Inferior parietal cortex (tissue), 1 donor: ENCODE measurements around the gene TSPAN4.
A peak's percentile ranks its signal among the peaks of the same experiment; 100 is the strongest.

ENCODE experiments used
- DNase-seq: peaks from one replicate; pipeline ENCODE4 v3.0.0-alpha.2; 2016; ENCODE audit errors: extremely low spot score

TSPAN4 gene

DNA sequence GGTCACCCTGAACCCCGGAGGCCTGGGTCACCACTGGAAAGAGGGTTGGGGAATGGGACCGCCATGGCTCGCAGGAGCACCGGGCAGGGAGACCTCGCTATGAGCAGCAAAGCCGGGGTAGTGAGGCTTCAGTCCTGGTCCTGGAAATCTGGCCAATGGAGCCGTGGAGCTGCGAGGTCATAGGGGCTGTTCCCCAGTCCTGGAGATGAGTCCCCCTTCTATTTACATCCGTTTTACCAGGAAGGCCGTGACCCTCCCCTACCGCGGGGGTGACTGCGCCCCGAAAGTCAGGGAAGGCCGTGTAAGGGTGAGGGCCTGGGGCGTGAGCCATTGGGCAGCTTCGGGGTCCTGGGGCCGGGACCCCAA is 38.1 kb upstream of the TSPAN4 start:
- no peak for DNase-seq

DNA sequence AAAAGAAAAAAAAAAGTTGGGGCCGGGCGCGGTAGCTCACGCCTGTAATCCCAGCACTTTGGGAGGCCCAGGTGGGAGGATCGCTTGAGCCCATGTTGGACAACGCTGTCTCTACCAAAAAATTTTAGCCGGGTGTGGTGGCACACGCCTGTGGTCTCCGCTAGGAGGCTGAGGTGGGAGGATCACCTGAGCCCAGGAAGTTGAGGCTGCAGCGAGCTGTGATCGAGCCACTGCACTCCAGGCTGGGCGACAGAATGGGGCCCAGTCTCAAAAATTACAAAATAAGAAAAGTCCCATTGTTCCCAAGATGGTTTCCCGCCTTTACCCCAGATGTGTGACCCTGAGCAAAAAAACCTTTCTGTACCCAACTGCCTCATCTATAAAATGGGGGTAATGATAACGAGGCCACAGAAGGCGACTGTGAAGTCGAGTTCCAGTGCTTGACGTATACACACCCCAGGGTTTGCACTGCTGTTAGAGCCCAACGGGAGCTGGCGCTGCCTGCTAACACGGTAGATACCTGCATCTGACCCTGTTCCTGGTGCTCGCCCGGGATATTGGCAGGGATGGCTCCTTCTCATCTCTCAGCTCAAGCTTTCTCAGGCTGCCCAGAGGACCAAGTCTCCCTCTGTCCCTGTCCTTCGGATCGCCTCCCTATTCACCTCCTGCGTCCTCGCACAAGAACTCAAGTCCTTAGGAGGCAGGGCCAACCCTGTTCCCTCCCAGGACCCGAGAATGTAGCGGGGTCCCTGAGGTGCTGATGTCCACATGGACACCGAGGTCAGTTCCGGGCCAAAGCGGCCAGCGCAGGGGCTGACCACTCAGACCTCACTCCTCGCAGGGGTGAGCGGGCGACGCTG is 34.0 kb upstream of the TSPAN4 start:
- no peak for DNase-seq

DNA sequence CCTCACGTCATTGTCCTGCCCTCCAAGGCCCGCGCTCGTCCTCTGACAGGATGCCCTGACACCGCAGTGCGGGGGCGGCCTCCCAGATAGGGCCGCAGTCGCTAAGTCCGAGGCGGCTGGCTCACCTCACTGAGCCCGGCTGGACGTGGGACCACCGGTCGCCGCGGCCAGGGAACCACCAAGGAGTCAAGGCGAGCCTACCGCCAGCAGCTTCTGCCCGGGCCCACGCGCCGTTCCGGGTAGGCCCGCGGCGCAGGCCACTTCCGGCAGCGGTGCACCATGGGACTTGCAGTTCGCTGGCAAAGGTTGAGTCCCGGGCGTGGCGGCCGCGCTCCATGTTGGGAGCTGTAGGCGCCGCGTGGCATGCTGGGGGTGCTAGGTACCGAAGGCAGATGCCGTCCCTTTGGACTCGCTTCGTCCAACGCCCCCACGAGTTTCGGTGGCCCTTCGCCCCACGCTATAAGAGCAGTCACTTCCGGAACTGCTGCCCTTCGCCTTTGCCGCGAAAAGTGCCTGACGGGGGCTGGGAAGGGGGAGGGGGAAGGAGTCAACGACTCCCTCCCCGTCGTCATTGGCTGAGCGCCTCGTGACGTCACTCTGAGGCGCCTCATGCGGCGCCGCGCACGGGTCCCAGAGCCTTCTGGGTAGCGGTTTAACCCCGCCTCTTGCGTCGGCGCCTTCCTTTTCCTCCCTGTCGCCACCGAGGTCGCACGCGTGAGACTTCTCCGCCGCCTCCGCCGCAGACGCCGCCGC is 33.2 kb upstream of the TSPAN4 start, which contains the start of gene RPLP2:
Gene RPLP2, plus strand, starts transcription at position 681 of the 753 bp plus-strand sequence. CDS start 268 bp downstream, outside the sequence.
- peak; percentile 98 for DNase-seq

DNA sequence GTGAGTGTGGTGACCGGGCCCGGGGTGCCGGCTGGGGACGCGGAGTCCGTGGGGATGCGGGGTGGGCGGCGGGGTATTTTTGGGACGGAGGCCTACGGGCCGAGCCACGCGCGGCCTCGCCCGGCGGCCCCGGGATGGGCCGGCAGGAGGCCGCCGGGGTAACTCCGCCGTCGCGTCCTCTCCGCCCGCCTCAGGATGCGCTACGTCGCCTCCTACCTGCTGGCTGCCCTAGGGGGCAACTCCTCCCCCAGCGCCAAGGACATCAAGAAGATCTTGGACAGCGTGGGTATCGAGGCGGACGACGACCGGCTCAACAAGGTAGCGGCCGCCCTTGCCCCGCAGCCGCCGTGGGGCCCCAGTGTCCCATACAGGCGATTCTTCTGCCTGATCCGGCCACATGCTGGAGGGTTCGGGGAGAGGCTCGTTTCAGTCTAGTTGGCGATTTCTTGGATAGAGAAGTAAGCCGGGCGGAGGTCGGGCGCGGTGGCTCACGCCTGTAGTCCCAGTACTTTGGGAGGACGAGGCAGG is 32.5 kb upstream of the TSPAN4 start:
- no peak for DNase-seq

DNA sequence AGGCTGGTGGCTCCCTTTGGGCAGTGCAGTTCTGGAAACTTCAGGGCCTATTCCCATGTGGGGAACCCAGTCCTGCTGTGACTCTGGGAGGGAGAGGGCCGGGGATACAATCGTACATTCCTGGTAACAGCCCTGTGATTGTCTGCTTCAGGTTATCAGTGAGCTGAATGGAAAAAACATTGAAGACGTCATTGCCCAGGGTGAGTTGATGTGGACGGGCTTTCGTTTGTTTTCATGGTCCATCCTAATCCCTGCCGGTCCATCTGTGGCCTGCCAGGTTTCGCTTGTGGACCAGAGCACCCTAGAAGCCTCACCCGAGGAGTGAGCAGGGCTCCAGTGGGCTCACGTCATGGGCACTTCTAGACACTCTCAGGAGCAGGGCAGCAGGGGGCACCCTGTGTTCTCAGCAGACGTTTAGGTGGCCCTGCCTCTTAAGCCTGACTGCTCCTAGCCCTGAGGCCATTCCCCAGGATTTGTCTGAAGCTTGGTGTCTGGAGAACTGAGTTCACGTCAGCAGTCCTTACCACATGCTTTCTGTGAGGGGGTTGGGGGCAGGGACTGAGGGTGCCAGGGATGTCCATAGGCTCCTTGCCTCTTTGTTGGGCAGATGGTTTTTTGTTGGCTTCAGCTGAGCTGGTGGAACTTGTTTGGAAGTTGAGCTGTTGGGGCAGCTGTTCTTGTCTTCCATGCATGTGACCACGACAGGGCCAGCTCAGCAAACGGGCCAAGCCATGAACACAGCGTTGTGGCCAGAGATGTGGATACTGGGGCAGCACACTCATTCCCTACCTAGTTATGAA is 31.0 kb upstream of the TSPAN4 start:
- no peak for DNase-seq

DNA sequence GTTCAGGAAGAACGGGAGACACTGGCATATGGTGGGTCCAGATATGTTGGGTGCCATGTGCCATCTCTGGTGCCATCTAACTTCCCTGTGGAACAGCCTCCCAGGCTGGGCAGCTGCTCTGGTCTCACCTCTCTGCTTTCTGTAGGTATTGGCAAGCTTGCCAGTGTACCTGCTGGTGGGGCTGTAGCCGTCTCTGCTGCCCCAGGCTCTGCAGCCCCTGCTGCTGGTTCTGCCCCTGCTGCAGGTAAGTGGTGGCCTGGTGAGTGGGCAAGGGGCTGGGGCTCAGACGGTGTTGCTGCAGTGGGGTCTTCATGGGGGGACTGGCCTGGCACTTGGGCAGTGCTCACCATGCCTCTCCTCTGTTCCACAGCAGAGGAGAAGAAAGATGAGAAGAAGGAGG is 30.3 kb upstream of the TSPAN4 start:
- DNase-seq, result no peak

DNA sequence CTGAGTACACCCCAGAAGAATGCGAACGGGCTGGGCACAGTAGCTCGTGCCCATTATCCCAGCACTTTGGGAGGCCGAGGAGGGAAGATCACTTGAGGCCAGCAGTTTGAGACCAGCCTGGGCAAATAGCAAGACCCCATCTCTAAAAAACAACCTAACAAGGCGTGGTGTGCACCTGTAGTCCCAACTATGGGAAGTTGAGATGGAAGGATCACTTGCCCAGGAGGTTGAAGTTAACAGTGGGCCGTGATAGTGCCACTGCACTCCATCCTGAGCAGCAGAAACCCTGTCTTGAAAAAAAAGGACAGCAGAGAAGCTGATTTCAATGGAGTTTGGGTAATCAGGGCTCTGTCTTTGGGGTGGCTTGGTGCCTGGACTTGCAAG is 29.6 kb upstream of the TSPAN4 start:
- DNase-seq, result no peak

DNA sequence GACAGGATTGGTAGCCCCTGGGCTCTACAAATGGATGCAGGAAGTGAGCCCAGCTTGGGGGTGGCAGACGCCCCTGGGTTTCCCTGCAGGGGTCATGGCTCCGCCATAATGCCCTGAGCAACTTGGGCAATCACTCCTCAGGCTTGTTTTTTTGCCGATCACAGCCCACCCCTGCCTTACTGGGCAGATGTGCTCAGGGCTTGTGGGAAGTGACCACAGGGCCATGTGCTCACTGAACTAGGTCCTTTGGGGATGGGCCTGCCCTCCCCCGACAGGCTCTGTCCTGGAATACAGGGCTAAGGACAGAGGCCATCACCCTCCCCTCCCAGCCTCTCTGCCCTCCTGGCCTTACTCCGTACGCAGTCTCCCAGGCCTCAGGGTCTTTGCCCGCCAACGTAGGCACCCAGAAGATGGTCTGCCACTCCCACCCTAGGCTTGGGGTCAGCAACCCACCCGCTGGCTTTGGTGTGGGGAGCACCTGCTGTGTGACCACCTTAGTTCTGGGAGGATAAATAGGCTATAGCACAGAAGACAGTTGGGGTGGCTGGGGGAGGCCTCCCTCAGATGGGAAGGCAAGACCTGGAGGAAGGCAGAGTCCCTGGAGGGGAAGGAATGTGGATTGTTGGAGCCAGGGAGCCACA is 29.1 kb upstream of the TSPAN4 start:
- DNase-seq, result no peak

DNA sequence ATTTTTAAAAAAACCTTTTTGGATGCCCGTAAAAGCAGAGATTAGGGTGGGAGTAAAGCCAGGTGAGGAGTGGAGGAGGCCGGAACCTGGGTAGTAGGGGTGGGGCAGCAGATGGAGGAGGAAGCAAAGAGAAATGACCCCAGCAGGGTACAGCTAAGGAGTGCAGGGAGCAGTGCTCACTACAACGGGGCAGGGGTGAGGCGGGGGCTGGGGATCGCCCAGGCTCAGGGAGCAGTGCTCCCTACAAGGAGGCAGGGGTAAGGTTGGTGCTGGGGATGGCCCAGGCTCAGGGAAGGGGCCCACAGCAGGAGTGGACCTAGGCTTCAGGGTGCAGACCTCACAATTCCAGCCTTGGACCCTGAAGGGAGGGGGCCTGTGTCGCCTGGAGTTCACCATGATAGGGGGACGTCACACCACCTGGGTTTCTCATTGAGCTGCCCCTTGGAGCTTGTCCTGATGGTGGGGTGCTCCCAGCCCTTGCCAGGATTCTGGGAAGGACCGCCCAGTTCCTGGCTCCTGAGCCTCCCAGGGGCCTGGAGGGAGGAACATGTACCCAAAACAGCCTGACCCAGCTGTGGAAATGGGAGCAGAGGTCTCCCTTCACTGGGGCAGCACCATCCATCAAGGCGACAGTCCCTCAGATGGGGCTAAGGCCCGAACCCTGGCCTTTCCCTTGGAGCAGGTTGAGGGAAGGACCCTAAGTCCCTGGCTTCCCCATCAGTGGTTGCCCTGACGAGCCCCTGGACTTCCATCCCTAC is 26.8 kb upstream of the TSPAN4 start:
- no peak for DNase-seq

DNA sequence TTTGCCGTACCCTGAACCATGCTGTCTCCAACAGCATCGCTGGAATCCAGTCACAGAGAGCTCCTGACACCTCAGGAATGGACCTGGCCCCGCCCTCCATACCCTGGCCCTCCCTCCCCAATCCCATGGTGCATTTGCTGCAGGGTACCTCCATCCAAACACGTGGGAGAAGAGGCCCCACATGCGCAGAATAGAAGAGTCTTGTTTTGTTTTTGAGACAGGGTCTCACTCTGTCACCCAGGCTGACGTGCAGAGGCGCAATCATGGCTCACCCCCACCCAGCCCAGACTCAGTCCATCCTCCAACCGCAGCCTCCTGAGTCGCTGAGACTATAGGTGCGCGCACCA is 26.2 kb upstream of the TSPAN4 start:
- DNase-seq, result no peak

DNA sequence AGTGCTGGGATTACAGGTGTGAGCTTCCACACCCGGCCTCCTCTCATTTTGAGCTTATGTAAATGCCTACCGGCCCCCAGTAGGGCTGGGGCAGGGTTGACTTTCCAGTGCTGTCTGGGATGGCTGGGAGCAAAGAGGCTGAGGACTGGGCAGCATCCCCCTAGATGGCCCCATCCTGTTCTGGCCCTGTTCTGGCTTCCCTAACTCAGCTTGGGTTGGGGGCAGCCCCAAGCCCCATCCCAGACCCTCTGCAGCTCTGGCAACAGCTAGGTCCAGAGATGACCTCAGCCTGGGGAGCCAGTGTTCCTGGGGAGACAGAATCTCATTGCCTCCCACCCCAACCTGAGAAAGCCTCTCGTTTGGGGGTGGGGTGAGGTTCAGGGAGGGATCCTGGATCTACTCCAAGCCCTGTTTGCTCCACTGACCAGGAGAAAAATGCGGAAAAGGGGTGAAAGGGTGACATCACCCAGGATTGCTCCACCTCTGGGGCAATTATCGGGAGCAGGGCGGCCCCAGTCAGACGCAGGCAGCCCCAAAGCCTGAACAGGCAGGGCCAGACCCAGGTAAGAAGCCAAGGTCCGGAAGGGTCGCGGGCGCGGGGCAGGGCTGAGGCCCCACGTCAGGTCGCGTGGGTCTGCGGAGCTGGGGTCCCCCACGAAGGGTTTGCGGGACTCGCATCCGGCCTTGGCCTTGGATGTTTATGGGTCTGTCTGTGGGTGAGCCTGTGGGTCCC is 24.1 kb upstream of the TSPAN4 start, which contains the start of gene PNPLA2:
Gene PNPLA2, plus strand, starts transcription at position 519 of the 733 bp plus-strand sequence. CDS start 805 bp downstream, outside the sequence.
- no peak for DNase-seq

DNA sequence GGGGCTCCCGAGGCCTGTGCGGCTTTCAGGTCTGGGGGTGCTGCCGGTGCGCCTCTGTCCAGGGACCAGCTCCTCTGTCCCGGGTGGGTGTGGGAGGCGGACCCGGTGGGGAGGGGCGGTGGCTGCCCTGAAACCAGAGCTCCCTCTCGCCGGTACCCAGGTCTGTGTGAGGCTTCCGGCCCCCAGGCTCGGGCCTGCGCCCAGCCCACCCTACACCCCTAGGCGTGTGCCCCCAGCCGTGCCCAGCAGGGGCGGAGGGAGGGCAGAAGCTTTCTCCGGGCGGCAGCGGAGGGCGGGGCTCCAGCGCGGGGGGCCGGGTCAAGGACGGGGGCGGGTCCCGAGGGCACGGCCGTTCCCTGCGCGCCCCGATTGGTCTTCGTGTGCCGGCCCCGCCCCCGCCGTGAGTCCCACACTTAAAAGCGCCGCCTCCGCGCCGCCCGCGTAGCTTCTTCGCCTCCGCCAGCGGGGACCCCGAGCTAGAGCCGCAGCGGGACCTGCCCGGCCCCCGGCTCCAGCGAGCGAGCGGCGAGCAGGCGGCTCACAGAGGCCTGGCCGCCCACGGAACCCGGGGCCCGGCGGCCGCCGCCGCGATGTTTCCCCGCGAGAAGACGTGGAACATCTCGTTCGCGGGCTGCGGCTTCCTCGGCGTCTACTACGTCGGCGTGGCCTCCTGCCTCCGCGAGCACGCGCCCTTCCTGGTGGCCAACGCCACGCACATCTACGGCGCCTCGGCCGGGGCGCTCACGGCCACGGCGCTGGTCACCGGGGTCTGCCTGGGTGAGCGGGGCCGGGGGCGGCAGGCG is 23.3 kb upstream of the TSPAN4 start:
- peak; percentile 81 for DNase-seq

DNA sequence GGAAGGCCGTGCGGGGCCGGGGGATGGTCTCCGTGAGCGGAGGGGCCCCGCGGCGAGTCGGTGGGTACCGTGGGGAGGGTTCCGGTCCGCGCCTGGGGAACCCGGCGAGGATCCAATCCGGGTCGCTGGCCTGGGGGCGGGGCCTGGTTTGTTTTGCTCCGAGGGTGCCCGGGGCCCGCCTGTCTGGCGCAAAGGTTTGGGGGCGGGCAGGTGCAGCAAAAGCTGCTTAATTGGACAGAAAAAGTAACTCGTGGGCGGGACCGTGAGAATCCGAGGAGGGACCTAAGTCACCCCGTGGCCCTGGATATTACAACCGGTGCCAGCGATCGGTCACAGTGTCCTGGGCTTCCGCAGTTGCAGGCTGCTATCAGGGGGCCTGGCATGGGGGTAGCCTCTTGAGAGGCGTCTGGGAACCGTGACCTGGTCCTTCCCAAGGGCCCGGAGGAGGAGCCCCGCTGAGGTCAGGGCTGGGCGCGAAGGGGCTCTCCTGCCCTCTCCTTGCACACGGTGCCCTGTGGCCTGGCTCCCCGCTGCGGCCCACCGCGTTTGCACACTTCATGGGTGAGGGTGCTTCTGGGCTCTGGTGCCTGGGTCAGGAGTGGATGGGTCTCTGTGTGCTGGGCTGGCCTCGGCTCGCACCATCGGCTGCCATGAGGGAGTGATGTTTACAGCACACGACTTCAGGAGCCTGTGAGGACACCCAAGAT is 22.6 kb upstream of the TSPAN4 start:
- DNase-seq, result peak; percentile 57

DNA sequence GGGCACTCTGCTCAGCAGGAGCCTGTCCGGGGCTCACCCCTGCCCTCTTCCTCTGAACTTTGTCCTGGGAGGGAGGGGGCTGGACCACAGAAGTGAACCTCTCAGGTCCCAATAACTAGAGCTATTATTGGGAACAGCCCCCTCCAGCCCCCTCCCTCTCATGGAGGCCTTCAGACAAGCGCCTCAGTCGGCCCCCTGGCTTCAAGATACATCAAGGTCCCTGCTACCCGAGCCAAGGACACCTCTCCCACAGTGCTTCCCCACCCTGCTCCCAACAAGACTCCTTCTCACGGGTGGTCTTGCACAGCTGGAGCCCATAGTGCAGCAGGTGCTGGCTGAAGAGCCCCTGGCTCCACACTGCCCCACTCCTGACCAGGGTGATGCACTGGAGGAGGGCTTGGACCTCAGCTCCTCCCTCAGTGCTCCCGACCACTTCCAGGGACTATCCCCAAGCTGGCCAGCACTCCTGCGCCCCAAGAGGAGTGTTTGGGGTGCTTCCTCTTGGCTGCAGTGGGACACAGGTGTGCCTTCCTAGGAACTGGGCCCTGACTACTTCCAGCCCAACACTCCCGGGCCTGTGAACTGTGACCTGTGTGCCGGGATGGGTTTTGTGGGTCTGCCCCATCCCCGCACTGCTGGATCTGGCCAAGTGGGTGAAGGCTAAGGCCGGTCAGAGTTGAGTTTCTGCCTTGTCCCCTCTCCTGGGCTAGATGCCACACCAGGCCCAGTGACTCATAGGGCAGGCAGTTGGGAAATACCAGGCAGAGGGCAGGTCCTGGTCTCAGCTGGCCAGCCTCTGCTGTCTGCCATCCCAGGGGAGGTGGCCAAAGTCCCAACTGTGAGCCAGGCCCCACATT is 21.8 kb upstream of the TSPAN4 start:
- DNase-seq, result no peak

DNA sequence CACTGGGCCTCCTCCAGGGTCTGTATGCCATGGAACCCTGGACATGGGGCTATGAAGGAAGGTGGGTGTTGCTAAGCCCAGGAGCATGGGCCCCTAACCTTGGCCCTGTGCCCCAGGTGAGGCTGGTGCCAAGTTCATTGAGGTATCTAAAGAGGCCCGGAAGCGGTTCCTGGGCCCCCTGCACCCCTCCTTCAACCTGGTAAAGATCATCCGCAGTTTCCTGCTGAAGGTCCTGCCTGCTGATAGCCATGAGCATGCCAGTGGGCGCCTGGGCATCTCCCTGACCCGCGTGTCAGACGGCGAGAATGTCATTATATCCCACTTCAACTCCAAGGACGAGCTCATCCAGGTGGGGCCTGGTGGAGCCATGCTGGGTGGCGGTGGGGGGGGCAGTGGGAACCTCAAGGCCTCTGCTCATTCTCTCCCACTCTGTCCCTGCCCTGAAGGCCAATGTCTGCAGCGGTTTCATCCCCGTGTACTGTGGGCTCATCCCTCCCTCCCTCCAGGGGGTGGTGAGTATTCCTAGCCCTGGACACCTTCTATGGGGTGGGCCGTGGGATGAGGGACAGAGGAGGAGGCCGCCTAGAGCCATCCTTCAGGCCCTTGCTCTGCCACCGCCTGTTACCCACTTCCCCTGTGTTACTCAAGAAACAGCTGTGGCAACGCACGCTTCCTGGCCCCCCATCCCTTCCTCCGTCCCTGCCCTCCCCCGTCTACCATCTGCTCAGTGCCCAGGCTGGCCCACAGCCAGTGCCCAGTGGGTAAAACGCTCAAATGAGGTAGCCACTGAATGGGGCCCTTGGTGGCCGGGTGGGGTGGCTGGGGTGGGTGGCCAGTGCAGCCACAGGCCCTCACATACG is 20.9 kb upstream of the TSPAN4 start:
- DNase-seq, result no peak

DNA sequence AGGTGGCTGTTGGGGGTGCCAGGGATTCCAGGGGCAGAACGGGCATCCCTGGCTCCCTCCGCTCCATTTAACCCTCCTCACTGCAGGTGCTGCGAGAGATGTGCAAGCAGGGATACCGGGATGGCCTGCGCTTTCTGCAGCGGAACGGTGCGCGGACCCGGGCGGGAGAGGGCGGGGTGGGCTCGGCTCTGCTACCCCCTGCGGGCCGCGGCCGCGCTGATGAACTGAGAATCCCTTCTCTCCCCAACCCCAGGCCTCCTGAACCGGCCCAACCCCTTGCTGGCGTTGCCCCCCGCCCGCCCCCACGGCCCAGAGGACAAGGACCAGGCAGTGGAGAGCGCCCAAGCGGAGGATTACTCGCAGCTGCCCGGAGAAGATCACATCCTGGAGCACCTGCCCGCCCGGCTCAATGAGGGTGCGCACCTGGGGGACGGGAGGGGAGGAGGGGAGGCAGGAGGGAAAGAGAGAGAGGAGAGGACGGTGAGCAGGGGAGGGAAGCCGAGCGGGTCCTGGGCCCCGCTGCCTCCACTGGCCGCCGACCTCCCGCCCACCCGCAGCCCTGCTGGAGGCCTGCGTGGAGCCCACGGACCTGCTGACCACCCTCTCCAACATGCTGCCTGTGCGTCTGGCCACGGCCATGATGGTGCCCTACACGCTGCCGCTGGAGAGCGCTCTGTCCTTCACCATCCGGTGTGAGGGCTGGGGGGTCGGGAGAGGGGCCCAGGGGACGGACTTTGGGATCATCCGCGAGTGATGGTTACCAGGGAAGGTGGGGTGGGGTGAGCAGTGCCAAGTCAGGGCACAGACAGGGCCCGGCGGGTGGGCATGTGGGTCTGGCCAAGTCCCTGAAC is 19.0 kb upstream of the TSPAN4 start:
- no peak for DNase-seq
